HEK293 (cell line): ENCODE measurements around the gene PCDHGC5.

Experiments
- GFI1B ChIP-seq: fragments of 450-650 bp; formaldehyde crosslinking; IDR thresholded peaks from 2 replicates; pipeline ENCODE4 v1.5.1; 2016; ENCODE audit warnings: missing biosample characterization, missing genetic modification characterization
- MEIS1 ChIP-seq: sonication (generic); formaldehyde crosslinking; IDR thresholded peaks from 2 replicates; pipeline ENCODE4 v1.8.1; 2022; ENCODE audit warnings: missing genetic modification reagents, mild to moderate bottlenecking, borderline replicate concordance
- PRDM2 ChIP-seq: fragments of 450-650 bp; formaldehyde crosslinking; IDR thresholded peaks from 2 replicates; pipeline ENCODE4 v1.5.1; 2016; ENCODE audit warnings: missing biosample characterization, missing genetic modification characterization, borderline replicate concordance
- SP2 ChIP-seq: fragments of 450-650 bp; formaldehyde crosslinking; IDR thresholded peaks from 2 replicates; pipeline ENCODE4 v1.5.1; 2016; ENCODE audit warnings: missing biosample characterization, missing genetic modification characterization
- ZBTB17 ChIP-seq: fragments of 450-650 bp; formaldehyde crosslinking; IDR thresholded peaks from 2 replicates; pipeline ENCODE4 v1.5.1; 2016; ENCODE audit warnings: missing biosample characterization, missing genetic modification characterization
- ZBTB21 ChIP-seq: fragments of 450-650 bp; formaldehyde crosslinking; IDR thresholded peaks from 2 replicates; pipeline ENCODE4 v1.5.1; 2017; ENCODE audit warnings: missing biosample characterization, missing genetic modification characterization
- ZBTB26 ChIP-seq: fragments of 450-650 bp; formaldehyde crosslinking; optimal IDR thresholded peaks from 2 replicates; pipeline ENCODE3; 2016; ENCODE audit warnings: missing biosample characterization, mild to moderate bottlenecking, missing genetic modification characterization
- ZNF114 ChIP-seq: fragments of 450-650 bp; formaldehyde crosslinking; IDR thresholded peaks from 2 replicates; pipeline ENCODE4 v1.5.0; 2017; ENCODE audit warnings: missing biosample characterization, missing genetic modification characterization
- ZNF121 ChIP-seq: fragments of 450-650 bp; formaldehyde crosslinking; IDR thresholded peaks from 2 replicates; pipeline ENCODE4 v1.5.1; 2016; ENCODE audit warnings: missing biosample characterization, missing genetic modification characterization
- ZNF133 ChIP-seq: fragments of 450-650 bp; formaldehyde crosslinking; IDR thresholded peaks from 2 replicates; pipeline ENCODE4 v1.5.1; 2016; ENCODE audit warnings: missing biosample characterization, missing genetic modification characterization
- ZNF146 ChIP-seq: fragments of 450-650 bp; formaldehyde crosslinking; IDR thresholded peaks from 2 replicates; pipeline ENCODE4 v1.5.1; 2016; ENCODE audit warnings: missing biosample characterization, missing genetic modification characterization
- ZNF214 ChIP-seq: fragments of 450-650 bp; formaldehyde crosslinking; IDR thresholded peaks from 2 replicates; pipeline ENCODE4 v1.5.1; 2017; ENCODE audit warnings: missing biosample characterization, mild to moderate bottlenecking, missing genetic modification characterization, borderline replicate concordance
- ZNF239 ChIP-seq: fragments of 450-650 bp; formaldehyde crosslinking; IDR thresholded peaks from 2 replicates; pipeline ENCODE4 v1.5.1; 2016; ENCODE audit warnings: missing biosample characterization, missing genetic modification characterization
- ZNF302 ChIP-seq: fragments of 450-650 bp; formaldehyde crosslinking; IDR thresholded peaks from 2 replicates; pipeline ENCODE4 v1.5.1; 2016; ENCODE audit warnings: missing biosample characterization, missing genetic modification characterization, low read depth
- ZNF335 ChIP-seq: fragments of 450-650 bp; formaldehyde crosslinking; conservative IDR thresholded peaks from 2 replicates; pipeline ENCODE4 v1.5.1; 2016; ENCODE audit warnings: missing biosample characterization, missing genetic modification characterization
- ZNF394 ChIP-seq: fragments of 450-650 bp; formaldehyde crosslinking; IDR thresholded peaks from 2 replicates; pipeline ENCODE4 v1.5.1; 2016; ENCODE audit warnings: missing biosample characterization, missing genetic modification characterization, mild to moderate bottlenecking, moderate library complexity, borderline replicate concordance
- ZNF501 ChIP-seq: fragments of 450-650 bp; formaldehyde crosslinking; IDR thresholded peaks from 2 replicates; pipeline ENCODE4 v1.5.1; 2016; ENCODE audit warnings: missing biosample characterization, missing genetic modification characterization
- ZNF585B ChIP-seq: fragments of 450-650 bp; formaldehyde crosslinking; IDR thresholded peaks from 2 replicates; pipeline ENCODE4 v1.5.1; 2016; ENCODE audit warnings: missing biosample characterization, missing genetic modification characterization
- ZNF677 ChIP-seq: fragments of 450-650 bp; IDR thresholded peaks from 2 replicates; pipeline ENCODE4 v1.5.0; 2018; ENCODE audit warnings: missing biosample characterization, mild to moderate bottlenecking, missing genetic modification characterization, moderate library complexity
- ZNF704 ChIP-seq: fragments of 450-650 bp; formaldehyde crosslinking; IDR thresholded peaks from 2 replicates; pipeline ENCODE4 v1.5.1; 2016; ENCODE audit warnings: missing biosample characterization, missing genetic modification characterization
- TF ChIP-seq, protein P1 (sequence below): fragments of 450-650 bp; formaldehyde crosslinking; IDR thresholded peaks from 2 replicates; pipeline ENCODE4 v1.5.1; 2017; ENCODE audit warnings: missing biosample characterization, missing genetic modification characterization
- TF ChIP-seq, protein P2 (sequence below): fragments of 450-650 bp; formaldehyde crosslinking; IDR thresholded peaks from 2 replicates; pipeline ENCODE4 v1.5.1; 2016; ENCODE audit warnings: missing biosample characterization, missing genetic modification characterization
- TF ChIP-seq, protein P3 (sequence below): fragments of 450-650 bp; formaldehyde crosslinking; IDR thresholded peaks from 2 replicates; pipeline ENCODE4 v1.5.1; 2016; ENCODE audit warnings: missing biosample characterization, missing genetic modification characterization, borderline replicate concordance

The PCDHGC5 gene

DNA sequence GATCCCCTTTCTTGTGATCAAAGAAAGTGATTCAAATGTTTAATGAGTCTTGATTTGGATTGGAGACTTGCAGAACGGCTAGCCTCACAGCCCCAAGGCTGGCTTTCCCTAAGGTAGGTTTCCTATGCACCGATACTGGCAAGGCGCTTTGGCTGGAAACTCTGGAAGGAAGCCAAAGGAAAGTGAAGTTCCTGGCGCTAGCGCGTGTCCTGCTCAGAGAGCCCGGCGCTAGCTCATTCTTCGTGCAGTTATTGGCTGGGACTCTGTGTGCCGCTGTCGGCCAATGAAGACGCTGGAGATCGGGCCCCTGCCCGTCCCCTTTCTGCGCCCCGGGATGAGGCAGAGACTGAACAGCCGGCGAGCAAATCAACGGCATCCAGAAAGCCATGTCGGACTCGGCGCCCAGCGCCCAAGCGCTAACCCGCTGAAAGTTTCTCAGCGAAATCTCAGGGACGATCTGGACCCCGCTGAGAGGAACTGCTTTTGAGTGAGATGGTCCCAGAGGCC lies 13.2 kb upstream of the PCDHGC5 start, which contains the start of gene PCDHGC3 (continued):
- TF ChIP-seq PRDM2 (tag by site-specific recombination) (no peak), ZBTB26 (tag by site-specific recombination) (no peak), ZNF394 (tag by site-specific recombination) (peak; percentile 29; the same call in 1 of the 2 replicates), ZNF501 (tag by site-specific recombination) (0 out of 2 replicates have a peak, but pooled peaks have one; percentile 39), ZBTB17 (tag by site-specific recombination) (peak; percentile 73), ZNF704 (tag by site-specific recombination) (no peak), ZNF302 (tag by site-specific recombination) (no peak), ZNF585B (tag by site-specific recombination) (no peak), ZBTB21 (no peak), MEIS1 (CRISPR knock-in tag) (no peak), ZNF114 (no peak), ZNF335 (peak; percentile 94), ZNF214 (tag by site-specific recombination) (no peak), SP2 (peak; percentile 82), ZNF121 (no peak), ZNF677 (no peak), ZNF133 (no peak), ZNF239 (tag by site-specific recombination) (no peak), ZNF146 (tag by site-specific recombination) (no peak), GFI1B (tag by site-specific recombination) (no peak)
- TF ChIP-seq, protein P1, sequence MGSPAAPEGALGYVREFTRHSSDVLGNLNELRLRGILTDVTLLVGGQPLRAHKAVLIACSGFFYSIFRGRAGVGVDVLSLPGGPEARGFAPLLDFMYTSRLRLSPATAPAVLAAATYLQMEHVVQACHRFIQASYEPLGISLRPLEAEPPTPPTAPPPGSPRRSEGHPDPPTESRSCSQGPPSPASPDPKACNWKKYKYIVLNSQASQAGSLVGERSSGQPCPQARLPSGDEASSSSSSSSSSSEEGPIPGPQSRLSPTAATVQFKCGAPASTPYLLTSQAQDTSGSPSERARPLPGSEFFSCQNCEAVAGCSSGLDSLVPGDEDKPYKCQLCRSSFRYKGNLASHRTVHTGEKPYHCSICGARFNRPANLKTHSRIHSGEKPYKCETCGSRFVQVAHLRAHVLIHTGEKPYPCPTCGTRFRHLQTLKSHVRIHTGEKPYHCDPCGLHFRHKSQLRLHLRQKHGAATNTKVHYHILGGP (tag by site-specific recombination) = no peak
- TF ChIP-seq, protein P2, sequence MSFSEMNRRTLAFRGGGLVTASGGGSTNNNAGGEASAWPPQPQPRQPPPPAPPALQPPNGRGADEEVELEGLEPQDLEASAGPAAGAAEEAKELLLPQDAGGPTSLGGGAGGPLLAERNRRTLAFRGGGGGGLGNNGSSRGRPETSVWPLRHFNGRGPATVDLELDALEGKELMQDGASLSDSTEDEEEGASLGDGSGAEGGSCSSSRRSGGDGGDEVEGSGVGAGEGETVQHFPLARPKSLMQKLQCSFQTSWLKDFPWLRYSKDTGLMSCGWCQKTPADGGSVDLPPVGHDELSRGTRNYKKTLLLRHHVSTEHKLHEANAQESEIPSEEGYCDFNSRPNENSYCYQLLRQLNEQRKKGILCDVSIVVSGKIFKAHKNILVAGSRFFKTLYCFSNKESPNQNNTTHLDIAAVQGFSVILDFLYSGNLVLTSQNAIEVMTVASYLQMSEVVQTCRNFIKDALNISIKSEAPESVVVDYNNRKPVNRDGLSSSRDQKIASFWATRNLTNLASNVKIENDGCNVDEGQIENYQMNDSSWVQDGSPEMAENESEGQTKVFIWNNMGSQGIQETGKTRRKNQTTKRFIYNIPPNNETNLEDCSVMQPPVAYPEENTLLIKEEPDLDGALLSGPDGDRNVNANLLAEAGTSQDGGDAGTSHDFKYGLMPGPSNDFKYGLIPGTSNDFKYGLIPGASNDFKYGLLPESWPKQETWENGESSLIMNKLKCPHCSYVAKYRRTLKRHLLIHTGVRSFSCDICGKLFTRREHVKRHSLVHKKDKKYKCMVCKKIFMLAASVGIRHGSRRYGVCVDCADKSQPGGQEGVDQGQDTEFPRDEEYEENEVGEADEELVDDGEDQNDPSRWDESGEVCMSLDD (tag by site-specific recombination) = peak; percentile 35; the same call in 1 of the 2 replicates
- TF ChIP-seq, protein P3, sequence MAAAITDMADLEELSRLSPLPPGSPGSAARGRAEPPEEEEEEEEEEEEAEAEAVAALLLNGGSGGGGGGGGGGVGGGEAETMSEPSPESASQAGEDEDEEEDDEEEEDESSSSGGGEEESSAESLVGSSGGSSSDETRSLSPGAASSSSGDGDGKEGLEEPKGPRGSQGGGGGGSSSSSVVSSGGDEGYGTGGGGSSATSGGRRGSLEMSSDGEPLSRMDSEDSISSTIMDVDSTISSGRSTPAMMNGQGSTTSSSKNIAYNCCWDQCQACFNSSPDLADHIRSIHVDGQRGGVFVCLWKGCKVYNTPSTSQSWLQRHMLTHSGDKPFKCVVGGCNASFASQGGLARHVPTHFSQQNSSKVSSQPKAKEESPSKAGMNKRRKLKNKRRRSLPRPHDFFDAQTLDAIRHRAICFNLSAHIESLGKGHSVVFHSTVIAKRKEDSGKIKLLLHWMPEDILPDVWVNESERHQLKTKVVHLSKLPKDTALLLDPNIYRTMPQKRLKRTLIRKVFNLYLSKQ = no peak
